CD14-positive monocyte (primary cell): ENCODE measurements around the gene ANXA5. TPM values are rescaled to one million over a fixed set of nuclear protein-coding genes. Genes with fewer than 3 reads are reported as not detected.

Experiments
- DNase-seq, 3 donors: peaks; one replicate each; pipeline ENCODE4 v3.0.0-alpha.2; 2011 to 2022
- H2AFZ ChIP-seq: 2 replicates; pipeline ENCODE4 v1.6.0; 2012; ENCODE audit warnings: mild to moderate bottlenecking, low read depth, low read length, inconsistent platforms; ENCODE audit not compliant: insufficient read depth, poor library complexity, severe bottlenecking
- H3K27ac ChIP-seq, 2 donors: 1 replicate in 1 of 2; 2 replicates in 1 of 2; pipeline ENCODE4 v1.5.1; 2012 to 2013; ENCODE audit warnings: low read length in 2 of 2, control low read depth in 1 of 2, inconsistent platforms in 1 of 2, low read depth in 1 of 2, mild to moderate bottlenecking in 1 of 2
- H3K27me3 ChIP-seq, 2 donors: one replicate each; pipeline versions ENCODE4 v1.6.0 to v1.6.1; 2011 to 2013; ENCODE audit warnings: low read length in 2 of 2; ENCODE audit not compliant: control insufficient read depth in 2 of 2, insufficient read depth in 2 of 2
- H3K36me3 ChIP-seq, 2 donors: replicated peaks in 1 of 2; 1 replicate in 1 of 2; 2 replicates in 1 of 2; pipeline versions ENCODE4 v1.5.1 to v1.6.1; 2012 to 2013; ENCODE audit warnings: low read length in 2 of 2, control low read depth in 1 of 2, inconsistent platforms in 1 of 2, mild to moderate bottlenecking in 1 of 2; ENCODE audit not compliant: insufficient read depth in 2 of 2, control insufficient read depth in 1 of 2
- H3K4me1 ChIP-seq, 2 donors: 1 replicate in 1 of 2; 2 replicates in 1 of 2; pipeline versions ENCODE4 v1.5.1 to v1.6.1; 2012 to 2013; ENCODE audit warnings: low read length in 2 of 2, control low read depth in 1 of 2, inconsistent platforms in 1 of 2, mild to moderate bottlenecking in 1 of 2, moderate library complexity in 1 of 2; ENCODE audit not compliant: insufficient read depth in 2 of 2, control insufficient read depth in 1 of 2
- H3K4me2 ChIP-seq: replicated peaks from 2 replicates; pipeline ENCODE3; 2012; ENCODE audit warnings: low read length, moderate library complexity, mild to moderate bottlenecking; ENCODE audit not compliant: poor library complexity, severe bottlenecking; ENCODE audit errors: extremely low read depth
- H3K4me3 ChIP-seq, 3 experiments: fragments of 200-600 bp in 1 of 3; sonication (generic) in 1 of 3; replicated peaks in 1 of 3; 1 replicate in 2 of 3; 2 replicates in 1 of 3; pipeline ENCODE4 v1.5.1; 2011 to 2013; ENCODE audit warnings: low read length in 3 of 3, mild to moderate bottlenecking in 3 of 3, control low read depth in 2 of 3, low read depth in 2 of 3, inconsistent platforms in 1 of 3, moderate library complexity in 1 of 3
- H3K79me2 ChIP-seq: 2 replicates; pipeline ENCODE4 v1.6.0; 2012; ENCODE audit warnings: mild to moderate bottlenecking, control low read depth, inconsistent platforms, low read length, moderate library complexity; ENCODE audit not compliant: insufficient read depth
- H3K9ac ChIP-seq: 2 replicates; pipeline ENCODE4 v1.6.0; 2017; ENCODE audit warnings: low read length, mild to moderate bottlenecking; ENCODE audit not compliant: insufficient read depth, poor library complexity, severe bottlenecking
- H3K9me3 ChIP-seq, 2 donors: replicated peaks in 1 of 2; 1 replicate in 1 of 2; 2 replicates in 1 of 2; pipeline versions ENCODE4 v1.5.1 to v1.6.1; 2012 to 2013; ENCODE audit warnings: low read length in 2 of 2, control low read depth in 1 of 2; ENCODE audit not compliant: control insufficient read depth in 1 of 2, insufficient read depth in 1 of 2
- H4K20me1 ChIP-seq: 2 replicates; pipeline ENCODE4 v1.6.0; 2012; ENCODE audit warnings: mild to moderate bottlenecking, low read length, control low read depth, moderate library complexity; ENCODE audit not compliant: insufficient read depth
- H3K27ac Mint-ChIP-seq, 7 donors: one replicate each; pipeline ENCODE4 v1.8.0; 2020; ENCODE audit warnings: mild to moderate bottlenecking in 7 of 7, mixed read lengths in 7 of 7, moderate library complexity in 6 of 7, inconsistent platforms in 2 of 7
- H3K27me3 Mint-ChIP-seq, 3 donors: one replicate each; pipeline ENCODE4 v1.8.0; 2021 to 2022; ENCODE audit warnings: low read depth in 3 of 3, mild to moderate bottlenecking in 3 of 3, mixed read lengths in 3 of 3, moderate library complexity in 3 of 3, inconsistent platforms in 1 of 3
- H3K36me3 Mint-ChIP-seq, 2 donors: one replicate each; pipeline ENCODE4 v1.8.0; 2020; ENCODE audit warnings: mixed read lengths in 2 of 2, inconsistent platforms in 1 of 2, mild to moderate bottlenecking in 1 of 2
- H3K4me1 Mint-ChIP-seq: one replicate; pipeline ENCODE4 v1.8.0; 2020; ENCODE audit warnings: mild to moderate bottlenecking, mixed read lengths
- H3K4me3 Mint-ChIP-seq, 2 donors: one replicate each; pipeline ENCODE4 v1.8.0; 2020; ENCODE audit warnings: mild to moderate bottlenecking in 2 of 2, mixed read lengths in 2 of 2, moderate library complexity in 1 of 2
- H3K9me3 Mint-ChIP-seq, 7 donors: one replicate each; pipeline ENCODE4 v1.8.0; 2020 to 2022; ENCODE audit warnings: mixed read lengths in 7 of 7, mild to moderate bottlenecking in 6 of 7, moderate library complexity in 6 of 7, inconsistent platforms in 2 of 7
- WGBS: methylation state at CpG from one replicate; pipeline ENCODE4 v1.1.5; 2013; ENCODE audit warnings: missing lambda C conversion rate; ENCODE audit not compliant: insufficient coverage; 5-methylcytosine and 5-hydroxymethylcytosine counted together
- intact Hi-C, 2 donors: fragments of 100-400 bp; cut with micrococcal nuclease; formaldehyde crosslinking; loops; one replicate each; pipeline versions ENCODE4 v1.15.0 to v1.15.1; 2023
- polyA plus RNA-seq, 3 donors: library from polyadenylated mRNA; depleted of rRNA in 1 of 3; unstranded in 2 of 3; stranded (reverse) in 1 of 3; fragments of 300-500 nt in 2 of 3; fragments of >200 nt in 1 of 3; fragmentation: Illumina TruSeq in 2 of 3; gene quantifications; 1 replicate in 2 of 3; 2 replicates in 1 of 3; pipeline ENCODE4 v1.2.3, GENCODE V29; 2012 to 2021
- TF ChIP-seq, protein P1 (sequence below): fragments of 200-600 bp; IDR thresholded peaks from one replicate; pipeline ENCODE4 v1.8.0; 2022; ENCODE audit warnings: antibody characterized with exemption, mild to moderate bottlenecking

ANXA5 gene
- polyA plus RNA-seq, 3 donors: 312 to 796 (median 752) TPM

DNA sequence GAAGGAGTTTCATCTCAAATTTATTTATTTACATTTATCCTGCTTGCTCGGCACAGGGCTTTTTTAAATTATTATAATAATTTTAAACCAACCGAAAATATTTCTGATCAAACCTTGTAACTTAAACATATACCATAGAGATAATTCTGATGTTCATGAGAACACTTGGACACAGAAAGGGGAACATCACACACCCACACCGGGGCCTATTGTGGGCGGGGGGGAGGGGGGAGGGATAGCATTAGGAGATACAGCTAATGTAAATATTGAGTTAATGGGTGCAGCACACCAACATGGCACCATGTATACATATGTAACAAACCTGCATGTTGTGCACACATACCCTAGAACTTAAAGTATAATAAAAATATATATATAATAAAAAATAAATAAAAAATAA lies 2.9 kb downstream of the ANXA5 start:
- intact Hi-C loops: no loop called here
- H4K20me1 ChIP-seq: peaks cover 68% of the 10 kb centered on the region
- H3K9ac ChIP-seq: no peak overlapping the region
- no peak overlapping the region for H3K4me3 Mint-ChIP-seq
- H3K79me2 ChIP-seq: peaks cover 73% of the 10 kb centered on the region
- peaks cover 6 to 8% (median 6%) of the 10 kb centered on the region in 3 donors for H3K27me3 Mint-ChIP-seq
- no peak overlapping the region for H3K4me2 ChIP-seq
- H3K4me1 Mint-ChIP-seq: peaks cover 41% of the 10 kb centered on the region
- H3K9me3 ChIP-seq: no peaks in the 10 kb centered on the region
- H2AFZ ChIP-seq: no peak overlapping the region
- no peaks in the 10 kb centered on the region for H3K27me3 ChIP-seq
- no peak for DNase-seq
- peak overlapping the region in 1 of 2 donors; percentile 11 for H3K27ac ChIP-seq
- H3K4me3 ChIP-seq: no peak overlapping the region
- H3K36me3 ChIP-seq: peaks cover 19 to 52% of the 10 kb centered on the region in 2 donors
- H3K4me1 ChIP-seq: peaks cover 43 to 71% of the 10 kb centered on the region in 2 donors
- peak overlapping the region in 1 of 7 donors; percentile 100 for H3K27ac Mint-ChIP-seq
- peaks cover 34 to 40% of the 10 kb centered on the region in 2 donors for H3K36me3 Mint-ChIP-seq
- H3K9me3 Mint-ChIP-seq: peaks cover 0 to 3% (median 0%) of the 10 kb centered on the region in 7 donors
- TF ChIP-seq, protein P1, sequence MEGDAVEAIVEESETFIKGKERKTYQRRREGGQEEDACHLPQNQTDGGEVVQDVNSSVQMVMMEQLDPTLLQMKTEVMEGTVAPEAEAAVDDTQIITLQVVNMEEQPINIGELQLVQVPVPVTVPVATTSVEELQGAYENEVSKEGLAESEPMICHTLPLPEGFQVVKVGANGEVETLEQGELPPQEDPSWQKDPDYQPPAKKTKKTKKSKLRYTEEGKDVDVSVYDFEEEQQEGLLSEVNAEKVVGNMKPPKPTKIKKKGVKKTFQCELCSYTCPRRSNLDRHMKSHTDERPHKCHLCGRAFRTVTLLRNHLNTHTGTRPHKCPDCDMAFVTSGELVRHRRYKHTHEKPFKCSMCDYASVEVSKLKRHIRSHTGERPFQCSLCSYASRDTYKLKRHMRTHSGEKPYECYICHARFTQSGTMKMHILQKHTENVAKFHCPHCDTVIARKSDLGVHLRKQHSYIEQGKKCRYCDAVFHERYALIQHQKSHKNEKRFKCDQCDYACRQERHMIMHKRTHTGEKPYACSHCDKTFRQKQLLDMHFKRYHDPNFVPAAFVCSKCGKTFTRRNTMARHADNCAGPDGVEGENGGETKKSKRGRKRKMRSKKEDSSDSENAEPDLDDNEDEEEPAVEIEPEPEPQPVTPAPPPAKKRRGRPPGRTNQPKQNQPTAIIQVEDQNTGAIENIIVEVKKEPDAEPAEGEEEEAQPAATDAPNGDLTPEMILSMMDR: no peak
- no CpG with 5 or more reads among the region's 4 CpGs for WGBS

DNA sequence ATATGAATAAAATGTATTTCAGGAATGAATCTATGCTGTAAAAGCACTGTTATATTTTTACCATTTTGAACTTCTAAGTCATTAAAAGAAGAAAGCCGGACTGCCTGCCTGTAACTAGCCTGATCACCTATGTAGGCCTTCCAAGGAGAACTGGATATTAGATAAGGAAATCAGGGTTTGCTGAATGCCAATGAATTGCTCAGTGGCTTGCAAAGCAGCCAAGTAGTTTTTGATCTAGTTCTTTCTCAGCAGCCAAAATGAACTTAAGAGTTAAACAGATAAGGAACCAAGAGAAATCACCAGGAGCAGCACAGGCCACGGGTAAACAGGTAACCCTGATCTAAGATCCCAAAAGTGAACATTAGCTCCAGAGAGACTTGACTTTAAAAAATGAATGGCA lies 3.3 kb downstream of the ANXA5 start:
- peak overlapping the region; percentile 13 for H3K4me2 ChIP-seq
- peaks cover 43 to 76% of the 10 kb centered on the region in 2 donors for H3K4me1 ChIP-seq
- no peaks in the 10 kb centered on the region for H3K9me3 ChIP-seq
- H3K36me3 Mint-ChIP-seq: peaks cover 34 to 40% of the 10 kb centered on the region in 2 donors
- peaks cover 0 to 3% (median 0%) of the 10 kb centered on the region in 7 donors for H3K9me3 Mint-ChIP-seq
- peaks cover 78% of the 10 kb centered on the region for H3K79me2 ChIP-seq
- H3K27ac ChIP-seq: peak overlapping the region in 1 of 2 donors; percentile 11
- H2AFZ ChIP-seq: no peak overlapping the region
- no peak for DNase-seq
- 100% methylated on average over 1 of the region's 2 CpGs for WGBS
- H3K4me1 Mint-ChIP-seq: peaks cover 38% of the 10 kb centered on the region
- H3K4me3 Mint-ChIP-seq: no peak overlapping the region
- H3K9ac ChIP-seq: no peak overlapping the region
- H3K27me3 Mint-ChIP-seq: peaks cover 2 to 4% (median 4%) of the 10 kb centered on the region in 3 donors
- H4K20me1 ChIP-seq: peaks cover 73% of the 10 kb centered on the region
- no peak overlapping the region for H3K4me3 ChIP-seq
- peaks cover 19 to 57% of the 10 kb centered on the region in 2 donors for H3K36me3 ChIP-seq
- H3K27me3 ChIP-seq: no peaks in the 10 kb centered on the region
- intact Hi-C loops: no loop called here
- H3K27ac Mint-ChIP-seq: peak overlapping the region in 3 of 7 donors; percentile 37 to 63 (median 48)
- TF ChIP-seq, protein P1: no peak
